SK-N-MC (cell line): ENCODE data around the gene DZIP1.

Experiments
- EZH2 ChIP-seq: fragments of 200-600 bp; sonication (generic); IDR thresholded peaks from one replicate; pipeline ENCODE4 v1.6.1; 2017; ENCODE audit warnings: antibody characterized with exemption
- POLR2AphosphoS5 ChIP-seq: IDR thresholded peaks from 2 replicates; pipeline ENCODE4 v1.6.1; 2012; ENCODE audit warnings: mild to moderate bottlenecking, low read depth, low read length, borderline replicate concordance

- no peak for TF ChIP-seq POLR2AphosphoS5
- no peak for TF ChIP-seq EZH2
Observed at GRCh38 chr13:95628488-95628887, 16.0 kb downstream of the DZIP1 start.
